Ovary (tissue), 3 donors: ENCODE measurements around the gene P4HA3.

Source experiments
- EP300 ChIP-seq: sonication (generic); formaldehyde crosslinking; IDR thresholded peaks from one replicate; pipeline ENCODE4 v1.6.1; 2017; ENCODE audit warnings: antibody characterized with exemption
- POLR2A ChIP-seq: fragments of 450-650 bp; IDR thresholded peaks from one replicate; pipeline ENCODE4 v1.6.1; 2017; ENCODE audit warnings: antibody characterized with exemption, mild to moderate bottlenecking, moderate library complexity
- TF ChIP-seq, protein P1 (sequence below), 3 donors: fragments of 450-650 bp in 2 of 3; fragments of 200-600 bp in 1 of 3; IDR thresholded peaks; one replicate each; pipeline versions ENCODE4 v1.5.1 to v1.8.0; 2016 to 2022; ENCODE audit warnings: antibody characterized with exemption in 3 of 3, mild to moderate bottlenecking in 1 of 3
- donor health status: DM: no; HTN: no; CAD: no.

DNA sequence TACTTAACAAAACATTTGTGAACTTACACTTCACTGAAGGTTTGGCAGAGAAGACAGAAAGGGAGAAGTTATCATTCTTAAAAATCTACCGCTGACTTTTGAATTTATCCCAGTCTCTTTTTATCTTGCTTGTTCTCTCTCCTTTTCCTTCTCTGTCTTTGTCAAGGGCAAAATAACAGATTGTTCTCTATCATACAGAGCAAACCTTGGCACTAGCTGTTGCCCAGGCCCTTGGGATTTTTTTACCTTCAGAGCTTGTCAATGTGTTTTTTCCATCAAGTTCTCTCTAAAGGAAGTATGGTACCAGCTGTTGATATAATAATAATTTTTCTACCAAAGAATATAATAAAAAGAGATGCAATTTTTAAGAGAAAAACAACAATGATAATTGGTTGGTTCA lies 73.2 kb downstream of the P4HA3 start:
- TF ChIP-seq, protein P1, sequence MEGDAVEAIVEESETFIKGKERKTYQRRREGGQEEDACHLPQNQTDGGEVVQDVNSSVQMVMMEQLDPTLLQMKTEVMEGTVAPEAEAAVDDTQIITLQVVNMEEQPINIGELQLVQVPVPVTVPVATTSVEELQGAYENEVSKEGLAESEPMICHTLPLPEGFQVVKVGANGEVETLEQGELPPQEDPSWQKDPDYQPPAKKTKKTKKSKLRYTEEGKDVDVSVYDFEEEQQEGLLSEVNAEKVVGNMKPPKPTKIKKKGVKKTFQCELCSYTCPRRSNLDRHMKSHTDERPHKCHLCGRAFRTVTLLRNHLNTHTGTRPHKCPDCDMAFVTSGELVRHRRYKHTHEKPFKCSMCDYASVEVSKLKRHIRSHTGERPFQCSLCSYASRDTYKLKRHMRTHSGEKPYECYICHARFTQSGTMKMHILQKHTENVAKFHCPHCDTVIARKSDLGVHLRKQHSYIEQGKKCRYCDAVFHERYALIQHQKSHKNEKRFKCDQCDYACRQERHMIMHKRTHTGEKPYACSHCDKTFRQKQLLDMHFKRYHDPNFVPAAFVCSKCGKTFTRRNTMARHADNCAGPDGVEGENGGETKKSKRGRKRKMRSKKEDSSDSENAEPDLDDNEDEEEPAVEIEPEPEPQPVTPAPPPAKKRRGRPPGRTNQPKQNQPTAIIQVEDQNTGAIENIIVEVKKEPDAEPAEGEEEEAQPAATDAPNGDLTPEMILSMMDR (IDR thresholded peaks at IDR 0.05), result no peak
- TF ChIP-seq POLR2A, result no peak
- no peak for TF ChIP-seq EP300
